ENCODE results near the gene PRKCA. TPM values are rescaled to one million over a fixed set of nuclear protein-coding genes. Genes with fewer than 3 reads are reported as not detected.

The PRKCA gene
- total and polyA plus RNA-seq, 2 of the 13 experiments (the other 11 are each of a cell fraction or from before 2014, with no cell fraction given) = 18.5 to 21.5 TPM

DNA sequence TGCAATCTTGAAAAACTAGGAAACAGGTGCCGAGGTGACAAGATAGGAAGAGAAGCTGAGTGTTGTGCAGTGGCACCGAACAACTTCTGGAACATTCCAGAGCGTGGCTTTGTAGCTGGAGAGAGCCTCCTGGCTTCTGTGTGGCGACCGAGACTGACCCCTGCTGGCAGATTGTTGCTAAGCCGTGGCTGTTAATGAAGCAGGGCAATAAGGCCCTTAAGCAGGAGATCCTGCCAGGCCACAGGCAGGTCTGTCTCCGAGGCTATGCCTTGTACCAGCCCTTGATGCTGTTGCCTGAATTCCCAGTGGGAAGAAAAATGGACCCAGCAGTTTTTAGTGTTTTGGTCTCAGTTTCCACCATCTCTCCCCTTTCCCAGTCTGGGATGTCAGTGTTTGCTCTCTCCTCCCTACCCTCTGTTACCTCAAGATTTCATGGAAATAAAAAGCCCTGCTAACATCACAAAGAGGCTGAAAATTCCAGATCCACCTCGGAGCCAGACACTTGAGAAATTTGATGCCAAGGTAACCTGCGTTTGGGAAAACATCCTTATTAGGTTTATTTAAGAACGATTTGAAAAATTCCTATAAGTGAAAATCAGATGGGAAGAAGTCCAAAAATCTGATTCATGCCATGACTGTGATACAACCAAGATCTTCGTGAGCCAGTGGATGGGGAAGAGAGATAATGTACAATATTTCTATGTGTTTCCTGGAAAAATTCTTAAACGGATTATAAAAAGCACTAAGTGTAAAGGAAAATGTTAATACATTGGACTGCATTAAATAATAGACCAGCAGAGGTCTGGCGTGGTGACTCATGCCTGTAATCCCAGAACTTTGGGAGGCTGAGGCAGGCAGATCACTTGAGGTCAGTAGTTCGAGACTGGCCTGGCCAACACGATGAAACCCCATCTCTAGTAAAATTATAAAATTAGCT lies 265.1 kb downstream of the PRKCA start (continued):
- TF ChIP-seq, protein P1, sequence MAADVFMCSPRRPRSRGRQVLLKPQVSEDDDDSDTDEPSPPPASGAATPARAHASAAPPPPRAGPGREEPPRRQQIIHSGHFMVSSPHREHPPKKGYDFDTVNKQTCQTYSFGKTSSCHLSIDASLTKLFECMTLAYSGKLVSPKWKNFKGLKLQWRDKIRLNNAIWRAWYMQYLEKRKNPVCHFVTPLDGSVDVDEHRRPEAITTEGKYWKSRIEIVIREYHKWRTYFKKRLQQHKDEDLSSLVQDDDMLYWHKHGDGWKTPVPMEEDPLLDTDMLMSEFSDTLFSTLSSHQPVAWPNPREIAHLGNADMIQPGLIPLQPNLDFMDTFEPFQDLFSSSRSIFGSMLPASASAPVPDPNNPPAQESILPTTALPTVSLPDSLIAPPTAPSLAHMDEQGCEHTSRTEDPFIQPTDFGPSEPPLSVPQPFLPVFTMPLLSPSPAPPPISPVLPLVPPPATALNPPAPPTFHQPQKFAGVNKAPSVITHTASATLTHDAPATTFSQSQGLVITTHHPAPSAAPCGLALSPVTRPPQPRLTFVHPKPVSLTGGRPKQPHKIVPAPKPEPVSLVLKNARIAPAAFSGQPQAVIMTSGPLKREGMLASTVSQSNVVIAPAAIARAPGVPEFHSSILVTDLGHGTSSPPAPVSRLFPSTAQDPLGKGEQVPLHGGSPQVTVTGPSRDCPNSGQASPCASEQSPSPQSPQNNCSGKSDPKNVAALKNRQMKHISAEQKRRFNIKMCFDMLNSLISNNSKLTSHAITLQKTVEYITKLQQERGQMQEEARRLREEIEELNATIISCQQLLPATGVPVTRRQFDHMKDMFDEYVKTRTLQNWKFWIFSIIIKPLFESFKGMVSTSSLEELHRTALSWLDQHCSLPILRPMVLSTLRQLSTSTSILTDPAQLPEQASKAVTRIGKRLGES (CRISPR knock-in tag; IDR thresholded peaks at IDR 0.05; ENCODE audit: borderline replicate concordance) = no peak; the same call in 1 of the 2 replicates
- no peak for TF ChIP-seq FOXA1 (IDR thresholded peaks at IDR 0.05)
- TF ChIP-seq FOXA1 (CRISPR knock-in tag; IDR thresholded peaks at IDR 0.05) = 0 out of 2 replicates have a peak, but pooled peaks have one; percentile 13
- TF ChIP-seq, protein P2, sequence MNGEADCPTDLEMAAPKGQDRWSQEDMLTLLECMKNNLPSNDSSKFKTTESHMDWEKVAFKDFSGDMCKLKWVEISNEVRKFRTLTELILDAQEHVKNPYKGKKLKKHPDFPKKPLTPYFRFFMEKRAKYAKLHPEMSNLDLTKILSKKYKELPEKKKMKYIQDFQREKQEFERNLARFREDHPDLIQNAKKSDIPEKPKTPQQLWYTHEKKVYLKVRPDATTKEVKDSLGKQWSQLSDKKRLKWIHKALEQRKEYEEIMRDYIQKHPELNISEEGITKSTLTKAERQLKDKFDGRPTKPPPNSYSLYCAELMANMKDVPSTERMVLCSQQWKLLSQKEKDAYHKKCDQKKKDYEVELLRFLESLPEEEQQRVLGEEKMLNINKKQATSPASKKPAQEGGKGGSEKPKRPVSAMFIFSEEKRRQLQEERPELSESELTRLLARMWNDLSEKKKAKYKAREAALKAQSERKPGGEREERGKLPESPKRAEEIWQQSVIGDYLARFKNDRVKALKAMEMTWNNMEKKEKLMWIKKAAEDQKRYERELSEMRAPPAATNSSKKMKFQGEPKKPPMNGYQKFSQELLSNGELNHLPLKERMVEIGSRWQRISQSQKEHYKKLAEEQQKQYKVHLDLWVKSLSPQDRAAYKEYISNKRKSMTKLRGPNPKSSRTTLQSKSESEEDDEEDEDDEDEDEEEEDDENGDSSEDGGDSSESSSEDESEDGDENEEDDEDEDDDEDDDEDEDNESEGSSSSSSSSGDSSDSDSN (CRISPR knock-in tag; IDR thresholded peaks at IDR 0.05) = no peak
- TF ChIP-seq, protein P3, sequence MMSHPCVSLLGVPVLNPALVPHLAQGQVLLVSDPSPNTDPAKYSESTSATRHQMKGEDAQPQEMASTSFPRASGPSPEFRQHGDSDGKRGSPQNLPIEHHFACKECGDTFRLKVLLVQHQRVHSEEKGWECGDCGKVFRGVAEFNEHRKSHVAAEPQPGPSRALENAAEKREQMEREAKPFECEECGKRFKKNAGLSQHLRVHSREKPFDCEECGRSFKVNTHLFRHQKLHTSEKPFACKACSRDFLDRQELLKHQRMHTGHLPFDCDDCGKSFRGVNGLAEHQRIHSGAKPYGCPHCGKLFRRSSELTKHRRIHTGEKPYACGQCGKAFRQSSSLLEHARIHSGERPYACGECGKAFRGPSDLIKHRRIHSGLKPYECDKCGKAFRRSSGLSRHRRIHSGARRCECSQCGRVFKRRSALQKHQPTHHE (CRISPR knock-in tag; IDR thresholded peaks at IDR 0.05; ENCODE audit: borderline replicate concordance) = no peak; the same call in 1 of the 2 replicates
- TF ChIP-seq ZNF230 (CRISPR knock-in tag; IDR thresholded peaks at IDR 0.05) = no peak
- TF ChIP-seq ZNF124 (CRISPR knock-in tag; IDR thresholded peaks at IDR 0.05) = no peak
- no peak for TF ChIP-seq SRY (CRISPR knock-in tag; IDR thresholded peaks at IDR 0.05)
- no peak for TF ChIP-seq HNRNPL (IDR thresholded peaks at IDR 0.05; ENCODE audit: low read depth, low read length)
- 0 out of 2 replicates have a peak, but pooled peaks have one; percentile 53 for TF ChIP-seq ZNF136 (CRISPR knock-in tag; IDR thresholded peaks at IDR 0.05; ENCODE audit: low read depth)
- no peak for TF ChIP-seq ZBTB42 (CRISPR knock-in tag; IDR thresholded peaks at IDR 0.05)
- TF ChIP-seq HNF4A (CRISPR knock-in tag; IDR thresholded peaks at IDR 0.05) = 0 out of 2 replicates have a peak, but pooled peaks have one; percentile 30
- TF ChIP-seq, protein P4, sequence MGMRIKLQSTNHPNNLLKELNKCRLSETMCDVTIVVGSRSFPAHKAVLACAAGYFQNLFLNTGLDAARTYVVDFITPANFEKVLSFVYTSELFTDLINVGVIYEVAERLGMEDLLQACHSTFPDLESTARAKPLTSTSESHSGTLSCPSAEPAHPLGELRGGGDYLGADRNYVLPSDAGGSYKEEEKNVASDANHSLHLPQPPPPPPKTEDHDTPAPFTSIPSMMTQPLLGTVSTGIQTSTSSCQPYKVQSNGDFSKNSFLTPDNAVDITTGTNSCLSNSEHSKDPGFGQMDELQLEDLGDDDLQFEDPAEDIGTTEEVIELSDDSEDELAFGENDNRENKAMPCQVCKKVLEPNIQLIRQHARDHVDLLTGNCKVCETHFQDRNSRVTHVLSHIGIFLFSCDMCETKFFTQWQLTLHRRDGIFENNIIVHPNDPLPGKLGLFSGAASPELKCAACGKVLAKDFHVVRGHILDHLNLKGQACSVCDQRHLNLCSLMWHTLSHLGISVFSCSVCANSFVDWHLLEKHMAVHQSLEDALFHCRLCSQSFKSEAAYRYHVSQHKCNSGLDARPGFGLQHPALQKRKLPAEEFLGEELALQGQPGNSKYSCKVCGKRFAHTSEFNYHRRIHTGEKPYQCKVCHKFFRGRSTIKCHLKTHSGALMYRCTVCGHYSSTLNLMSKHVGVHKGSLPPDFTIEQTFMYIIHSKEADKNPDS (CRISPR knock-in tag; IDR thresholded peaks at IDR 0.05) = 0 out of 2 replicates have a peak, but pooled peaks have one; percentile 33
- peak; percentile 58; the same call in 1 of the 2 replicates for TF ChIP-seq HDAC2 (CRISPR knock-in tag; IDR thresholded peaks at IDR 0.05)
- TF ChIP-seq MEIS1 (CRISPR knock-in tag; IDR thresholded peaks at IDR 0.05; ENCODE audit: borderline replicate concordance) = no peak
- TF ChIP-seq, protein P5, sequence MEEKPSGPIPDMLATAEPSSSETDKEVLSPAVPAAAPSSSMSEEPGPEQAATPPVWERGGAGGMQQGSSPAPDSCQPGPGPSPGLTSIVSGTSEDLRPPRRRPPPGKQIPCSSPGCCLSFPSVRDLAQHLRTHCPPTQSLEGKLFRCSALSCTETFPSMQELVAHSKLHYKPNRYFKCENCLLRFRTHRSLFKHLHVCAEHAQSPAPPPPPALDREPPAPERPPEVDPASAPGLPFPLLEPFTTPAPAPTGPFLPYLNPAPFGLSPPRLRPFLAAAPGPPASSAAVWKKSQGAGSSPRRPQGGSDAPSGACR (CRISPR knock-in tag; IDR thresholded peaks at IDR 0.05) = 0 out of 2 replicates have a peak, but pooled peaks have one; percentile 47
- TF ChIP-seq ZNF232 (CRISPR knock-in tag; IDR thresholded peaks at IDR 0.05; ENCODE audit: borderline replicate concordance) = peak; percentile 49; the same call in 1 of the 2 replicates
- no peak for TF ChIP-seq FIP1L1 (IDR thresholded peaks at IDR 0.05; ENCODE audit: borderline replicate concordance, insufficient read depth, low read depth, low read length)
- TF ChIP-seq FOSL1 (CRISPR knock-in tag; IDR thresholded peaks at IDR 0.05; ENCODE audit: borderline replicate concordance) = no peak

Data from HepG2 (cell line).